Sigmoid colon (tissue), 3 donors: ENCODE results near the gene GMIP.

Experiments
- POLR2A ChIP-seq, 2 donors: fragments of 450-650 bp; IDR thresholded peaks; one replicate each; pipeline ENCODE4 v1.6.1; 2016; ENCODE audit warnings: antibody characterized with exemption in 2 of 2, mild to moderate bottlenecking in 2 of 2, moderate library complexity in 2 of 2
- TF ChIP-seq, protein P1 (sequence below), 4 experiments: fragments of 450-650 bp in 3 of 4; fragments of 200-600 bp in 1 of 4; IDR thresholded peaks; one replicate each; pipeline ENCODE4 v1.5.1; 2016 to 2019; ENCODE audit warnings: antibody characterized with exemption in 4 of 4, mild to moderate bottlenecking in 3 of 4, moderate library complexity in 2 of 4

DNA sequence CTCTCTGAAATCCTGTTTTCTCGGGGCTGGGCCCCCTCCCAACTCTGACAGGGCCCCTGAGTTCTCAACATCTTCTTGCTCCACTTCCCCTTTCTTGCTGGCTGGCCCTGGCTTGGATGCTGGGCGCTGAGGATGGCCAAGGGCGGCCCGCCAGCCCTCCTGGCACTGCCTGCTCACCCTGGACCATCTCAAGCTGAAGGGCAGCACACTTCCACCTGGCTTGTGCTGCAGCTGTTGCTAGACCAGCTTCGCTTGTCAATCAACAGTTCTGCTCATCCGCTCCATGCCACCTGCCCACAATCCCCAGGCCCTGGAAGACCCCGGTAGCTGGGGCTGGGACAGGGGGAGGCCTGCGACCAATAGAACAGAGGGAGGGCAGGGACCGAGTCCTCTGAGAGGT is 6.9 kb upstream of the GMIP start:
- TF ChIP-seq, protein P1, sequence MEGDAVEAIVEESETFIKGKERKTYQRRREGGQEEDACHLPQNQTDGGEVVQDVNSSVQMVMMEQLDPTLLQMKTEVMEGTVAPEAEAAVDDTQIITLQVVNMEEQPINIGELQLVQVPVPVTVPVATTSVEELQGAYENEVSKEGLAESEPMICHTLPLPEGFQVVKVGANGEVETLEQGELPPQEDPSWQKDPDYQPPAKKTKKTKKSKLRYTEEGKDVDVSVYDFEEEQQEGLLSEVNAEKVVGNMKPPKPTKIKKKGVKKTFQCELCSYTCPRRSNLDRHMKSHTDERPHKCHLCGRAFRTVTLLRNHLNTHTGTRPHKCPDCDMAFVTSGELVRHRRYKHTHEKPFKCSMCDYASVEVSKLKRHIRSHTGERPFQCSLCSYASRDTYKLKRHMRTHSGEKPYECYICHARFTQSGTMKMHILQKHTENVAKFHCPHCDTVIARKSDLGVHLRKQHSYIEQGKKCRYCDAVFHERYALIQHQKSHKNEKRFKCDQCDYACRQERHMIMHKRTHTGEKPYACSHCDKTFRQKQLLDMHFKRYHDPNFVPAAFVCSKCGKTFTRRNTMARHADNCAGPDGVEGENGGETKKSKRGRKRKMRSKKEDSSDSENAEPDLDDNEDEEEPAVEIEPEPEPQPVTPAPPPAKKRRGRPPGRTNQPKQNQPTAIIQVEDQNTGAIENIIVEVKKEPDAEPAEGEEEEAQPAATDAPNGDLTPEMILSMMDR (IDR thresholded peaks at IDR 0.05): no peak
- TF ChIP-seq POLR2A (IDR thresholded peaks at IDR 0.05): no peak
